Measurements from ENCODE around the gene CHAF1B. TPM values are rescaled to one million over a fixed set of nuclear protein-coding genes. Genes with fewer than 3 reads are reported as not detected.
"Not testable (repeated sequence)": the region's sequence is repeated elsewhere in the genome, so short reads cannot be mapped to it uniquely, and the experiment has no call there.

CHAF1B gene
- polyA plus RNA-seq (2013, experiment 1 of 2): 10.9 TPM
- polyA plus RNA-seq (2013, experiment 2 of 2): 13.3 TPM

GRCh38 chr21:36385233-36386030, at the start of gene CHAF1B:
CHAF1B (plus strand) TSS chr21:36385392; CDS start chr21:36386137, 745 bp downstream.
- Histone ChIP-seq H3K9me3 (ENCODE audit: insufficient read depth, low read depth, low read length) (no peaks in the 10 kb centered on the region), H3K4me3 (ENCODE audit: low read length) (peak within 1 kb of the TSS; percentile 64), H3K9ac (ENCODE audit: low read depth, low read length) (peak within 1 kb of the TSS; percentile 90), H3K4me1 (ENCODE audit: insufficient read depth, low read length) (peaks cover 8% of the 10 kb centered on the region; the same call in 1 of the 2 replicates), H3K27ac (ENCODE audit: low read depth, low read length) (peak within 1 kb of the TSS; percentile 72; the same call in 1 of the 2 replicates), H3K27me3 (ENCODE audit: insufficient read depth, low read length) (no peaks in the 10 kb centered on the region), H3K36me3 (ENCODE audit: insufficient read depth, low read length) (peaks cover 12% of the 10 kb centered on the region; the same call in 1 of the 2 replicates)
- WGBS: 2% methylated on average over 77 of the region's 77 CpGs

DNA sequence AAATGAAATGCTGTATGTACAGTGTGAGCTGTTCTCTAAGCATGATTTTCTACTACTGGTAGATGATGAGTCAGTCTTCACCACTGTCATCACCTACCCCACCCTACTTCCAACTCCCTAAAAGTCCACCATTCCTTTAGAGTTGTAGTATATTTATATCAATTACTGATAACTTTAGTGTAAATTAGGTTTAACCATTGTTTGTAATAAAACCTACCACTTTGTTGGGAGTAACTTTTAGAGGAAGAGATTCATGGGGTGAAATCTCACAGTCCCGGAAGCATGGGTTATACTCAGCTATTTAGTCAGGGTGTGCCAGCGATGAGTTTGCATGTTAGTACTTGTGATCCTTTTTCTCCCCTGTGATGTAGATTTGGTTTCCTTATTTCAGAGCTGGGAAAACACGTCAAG, 48.1 kb upstream of the CHAF1B start:
- Histone ChIP-seq H3K4me1 (ENCODE audit: insufficient read depth, low read length) (no peaks in the 10 kb centered on the region), H3K4me3 (ENCODE audit: low read length) (no peak overlapping the region), H3K36me3 (ENCODE audit: insufficient read depth, low read length) (peaks cover 78% of the 10 kb centered on the region), H3K9me3 (ENCODE audit: insufficient read depth, low read depth, low read length) (no peaks in the 10 kb centered on the region), H3K27me3 (ENCODE audit: insufficient read depth, low read length) (no peaks in the 10 kb centered on the region), H3K27ac (ENCODE audit: low read depth, low read length) (no peak overlapping the region), H3K9ac (ENCODE audit: low read depth, low read length) (no peak overlapping the region)
- 94% methylated on average over 2 of the region's 3 CpGs for WGBS

DNA sequence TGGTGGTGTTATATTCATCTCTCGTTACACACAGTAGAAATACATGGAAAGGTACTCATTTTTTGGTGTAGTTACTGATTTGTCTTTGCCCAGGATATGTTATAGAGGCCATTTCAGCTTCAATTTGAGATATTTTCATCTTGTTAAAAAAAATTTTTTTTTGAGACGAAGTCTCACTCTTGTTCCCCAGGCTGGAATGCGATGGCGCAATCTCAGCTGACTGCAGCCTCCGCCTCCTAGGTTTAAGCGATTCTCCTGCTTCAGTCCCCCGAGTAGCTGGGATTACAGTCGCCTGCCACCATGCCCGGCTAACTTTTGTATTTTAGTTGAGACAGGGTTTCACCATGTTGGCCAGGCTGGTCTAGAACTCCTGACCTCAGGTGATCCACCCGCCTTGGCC, 46.2 kb upstream of the CHAF1B start:
- H3K27me3 ChIP-seq (ENCODE audit: insufficient read depth, low read length): no peaks in the 10 kb centered on the region
- no peaks in the 10 kb centered on the region for H3K9me3 ChIP-seq (ENCODE audit: insufficient read depth, low read depth, low read length)
- H3K4me3 ChIP-seq (ENCODE audit: low read length): no peak overlapping the region
- peaks cover 90% of the 10 kb centered on the region for H3K36me3 ChIP-seq (ENCODE audit: insufficient read depth, low read length)
- no peak overlapping the region for H3K9ac ChIP-seq (ENCODE audit: low read depth, low read length)
- 97% methylated on average over 10 of the region's 10 CpGs for WGBS
- no peaks in the 10 kb centered on the region for H3K4me1 ChIP-seq (ENCODE audit: insufficient read depth, low read length)
- H3K27ac ChIP-seq (ENCODE audit: low read depth, low read length): no peak overlapping the region

DNA sequence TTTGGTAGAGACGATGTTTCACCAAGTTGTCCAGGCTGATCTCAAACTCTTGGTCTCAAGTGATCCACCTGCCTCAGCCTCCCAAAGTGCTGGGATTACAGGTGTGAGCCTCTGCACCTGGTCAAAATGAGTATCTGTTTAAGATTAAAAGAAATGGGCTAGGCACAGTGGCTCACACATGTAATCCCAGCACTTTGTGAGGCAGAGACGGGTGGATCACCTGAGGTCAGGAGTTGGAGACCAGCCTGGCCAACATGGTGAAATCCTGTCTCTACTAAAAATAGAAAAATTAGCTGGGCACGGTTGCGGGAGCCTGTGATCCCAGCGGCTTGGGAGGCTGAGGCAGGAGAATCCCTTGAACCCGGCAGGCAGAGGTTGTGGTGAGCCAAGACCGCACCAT, 42.6 kb upstream of the CHAF1B start:
- H3K27me3 ChIP-seq (ENCODE audit: insufficient read depth, low read length); H3K9ac ChIP-seq (ENCODE audit: low read depth, low read length); H3K9me3 ChIP-seq (ENCODE audit: insufficient read depth, low read depth, low read length); H3K4me3 ChIP-seq (ENCODE audit: low read length); H3K27ac ChIP-seq (ENCODE audit: low read depth, low read length); H3K4me1 ChIP-seq (ENCODE audit: insufficient read depth, low read length): not testable (repeated sequence)
- 92% methylated on average over 7 of the region's 7 CpGs for WGBS
- H3K36me3 ChIP-seq (ENCODE audit: insufficient read depth, low read length): peaks cover 95% of the 10 kb centered on the region

DNA sequence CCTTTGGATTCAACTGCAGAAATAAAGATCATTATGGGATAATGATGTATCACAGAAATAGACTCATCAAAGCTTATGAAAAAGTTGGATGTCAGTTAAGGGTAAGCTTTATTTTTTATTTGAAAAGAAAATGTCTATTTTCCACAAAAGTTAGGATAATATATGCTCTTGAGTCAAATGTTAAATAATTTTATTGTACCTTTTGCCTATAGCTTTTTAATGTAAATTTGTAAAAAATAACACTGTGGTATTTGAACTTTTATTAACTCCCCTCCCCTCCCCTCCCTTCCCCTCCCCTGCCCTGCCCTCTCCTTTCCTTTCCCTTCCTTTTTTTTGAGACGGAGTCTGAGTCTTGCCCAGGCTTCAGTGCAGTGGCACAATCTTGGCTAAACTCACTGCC, 40.3 kb upstream of the CHAF1B start:
- H3K36me3 ChIP-seq (ENCODE audit: insufficient read depth, low read length): peaks cover 95% of the 10 kb centered on the region
- no peaks in the 10 kb centered on the region for H3K4me1 ChIP-seq (ENCODE audit: insufficient read depth, low read length)
- no peaks in the 10 kb centered on the region for H3K9me3 ChIP-seq (ENCODE audit: insufficient read depth, low read depth, low read length)
- no peak overlapping the region for H3K4me3 ChIP-seq (ENCODE audit: low read length)
- no peaks in the 10 kb centered on the region for H3K27me3 ChIP-seq (ENCODE audit: insufficient read depth, low read length)
- 93% methylated on average over 1 of the region's 1 CpG for WGBS
- no peak overlapping the region for H3K27ac ChIP-seq (ENCODE audit: low read depth, low read length)
- no peak overlapping the region for H3K9ac ChIP-seq (ENCODE audit: low read depth, low read length)

DNA sequence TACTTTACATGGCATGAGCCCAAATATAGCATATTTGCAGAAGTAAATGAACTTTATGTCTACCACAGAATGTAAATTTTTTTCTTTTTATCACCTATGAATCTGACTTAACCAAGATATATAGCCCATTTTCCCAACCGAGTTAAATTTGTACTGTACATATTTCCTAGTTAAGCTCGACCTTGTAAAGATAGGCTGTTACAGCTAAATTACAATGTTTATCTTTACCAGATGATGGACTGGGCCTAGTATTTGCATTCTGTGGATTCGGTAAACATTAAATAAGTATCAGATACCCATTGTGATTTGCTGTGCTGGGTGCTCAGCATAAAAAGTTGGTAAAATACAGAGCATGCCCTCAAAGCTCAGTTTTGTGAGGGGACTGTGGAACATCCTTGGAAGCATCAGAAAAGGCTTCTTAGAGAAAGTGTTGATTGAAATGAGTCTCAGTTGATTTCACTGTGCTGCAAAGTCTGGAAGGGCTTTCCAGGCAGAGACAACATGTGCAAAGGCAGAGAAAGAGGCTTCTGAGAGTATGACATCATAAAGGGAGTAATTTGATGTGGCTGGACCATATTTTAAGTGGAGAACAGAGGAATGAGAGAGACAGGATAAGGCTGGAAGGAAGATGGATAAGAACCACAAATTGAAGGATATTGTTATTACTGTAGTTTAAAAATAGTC, 37.8 kb upstream of the CHAF1B start:
- H3K4me3 ChIP-seq (ENCODE audit: low read length): no peak overlapping the region
- H3K27me3 ChIP-seq (ENCODE audit: insufficient read depth, low read length): no peaks in the 10 kb centered on the region
- peaks cover 96% of the 10 kb centered on the region for H3K36me3 ChIP-seq (ENCODE audit: insufficient read depth, low read length)
- no peak overlapping the region for H3K27ac ChIP-seq (ENCODE audit: low read depth, low read length)
- 94% methylated on average over 3 of the region's 3 CpGs for WGBS
- no peaks in the 10 kb centered on the region for H3K4me1 ChIP-seq (ENCODE audit: insufficient read depth, low read length)
- no peak overlapping the region for H3K9ac ChIP-seq (ENCODE audit: low read depth, low read length)
- no peaks in the 10 kb centered on the region for H3K9me3 ChIP-seq (ENCODE audit: insufficient read depth, low read depth, low read length)

DNA sequence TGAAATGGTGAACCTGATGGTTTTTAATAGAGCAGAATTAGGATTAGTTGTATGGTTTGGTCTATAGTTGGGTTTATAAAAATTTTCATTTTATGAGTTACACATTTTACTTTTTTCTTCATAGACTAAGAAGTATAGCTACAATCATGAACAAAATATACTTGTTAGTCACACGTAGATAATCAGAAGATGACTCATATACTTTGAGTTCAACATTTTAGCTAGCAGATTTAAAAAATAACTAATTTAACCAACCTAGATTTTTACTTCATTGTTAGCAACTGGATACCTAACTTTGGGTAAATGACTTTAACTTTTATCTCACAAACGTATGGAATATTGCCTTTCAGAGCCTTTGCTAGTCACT, 37.2 kb upstream of the CHAF1B start:
- H3K9ac ChIP-seq (ENCODE audit: low read depth, low read length): no peak overlapping the region
- no peaks in the 10 kb centered on the region for H3K9me3 ChIP-seq (ENCODE audit: insufficient read depth, low read depth, low read length)
- 100% methylated on average over 2 of the region's 2 CpGs for WGBS
- peaks cover 96% of the 10 kb centered on the region for H3K36me3 ChIP-seq (ENCODE audit: insufficient read depth, low read length)
- H3K27me3 ChIP-seq (ENCODE audit: insufficient read depth, low read length): no peaks in the 10 kb centered on the region
- no peaks in the 10 kb centered on the region for H3K4me1 ChIP-seq (ENCODE audit: insufficient read depth, low read length)
- H3K4me3 ChIP-seq (ENCODE audit: low read length): no peak overlapping the region
- no peak overlapping the region for H3K27ac ChIP-seq (ENCODE audit: low read depth, low read length)

- H3K9me3 ChIP-seq (ENCODE audit: insufficient read depth, low read depth, low read length): no peaks in the 10 kb centered on the region
- H3K4me3 ChIP-seq (ENCODE audit: low read length): no peak overlapping the region
- no peak overlapping the region for H3K9ac ChIP-seq (ENCODE audit: low read depth, low read length)
- H3K36me3 ChIP-seq (ENCODE audit: insufficient read depth, low read length): peaks cover 88% of the 10 kb centered on the region
- no CpG with 5 or more reads among the region's 2 CpGs for WGBS
- H3K27me3 ChIP-seq (ENCODE audit: insufficient read depth, low read length): no peaks in the 10 kb centered on the region
- no peak overlapping the region for H3K27ac ChIP-seq (ENCODE audit: low read depth, low read length)
- H3K4me1 ChIP-seq (ENCODE audit: insufficient read depth, low read length): no peaks in the 10 kb centered on the region
These were observed 35.9 kb upstream of the CHAF1B start for GRCh38 chr21:36349315-36349714.

GRCh38 chr21:36350282-36350910, 34.8 kb upstream of the CHAF1B start:
- H3K4me3 ChIP-seq (ENCODE audit: low read length): no peak overlapping the region
- WGBS: 93% methylated on average over 10 of the region's 11 CpGs
- H3K9ac ChIP-seq (ENCODE audit: low read depth, low read length): no peak overlapping the region
- no peaks in the 10 kb centered on the region for H3K4me1 ChIP-seq (ENCODE audit: insufficient read depth, low read length)
- no peak overlapping the region for H3K27ac ChIP-seq (ENCODE audit: low read depth, low read length)
- H3K27me3 ChIP-seq (ENCODE audit: insufficient read depth, low read length): no peaks in the 10 kb centered on the region
- H3K9me3 ChIP-seq (ENCODE audit: insufficient read depth, low read depth, low read length): no peaks in the 10 kb centered on the region
- H3K36me3 ChIP-seq (ENCODE audit: insufficient read depth, low read length): peaks cover 89% of the 10 kb centered on the region

DNA sequence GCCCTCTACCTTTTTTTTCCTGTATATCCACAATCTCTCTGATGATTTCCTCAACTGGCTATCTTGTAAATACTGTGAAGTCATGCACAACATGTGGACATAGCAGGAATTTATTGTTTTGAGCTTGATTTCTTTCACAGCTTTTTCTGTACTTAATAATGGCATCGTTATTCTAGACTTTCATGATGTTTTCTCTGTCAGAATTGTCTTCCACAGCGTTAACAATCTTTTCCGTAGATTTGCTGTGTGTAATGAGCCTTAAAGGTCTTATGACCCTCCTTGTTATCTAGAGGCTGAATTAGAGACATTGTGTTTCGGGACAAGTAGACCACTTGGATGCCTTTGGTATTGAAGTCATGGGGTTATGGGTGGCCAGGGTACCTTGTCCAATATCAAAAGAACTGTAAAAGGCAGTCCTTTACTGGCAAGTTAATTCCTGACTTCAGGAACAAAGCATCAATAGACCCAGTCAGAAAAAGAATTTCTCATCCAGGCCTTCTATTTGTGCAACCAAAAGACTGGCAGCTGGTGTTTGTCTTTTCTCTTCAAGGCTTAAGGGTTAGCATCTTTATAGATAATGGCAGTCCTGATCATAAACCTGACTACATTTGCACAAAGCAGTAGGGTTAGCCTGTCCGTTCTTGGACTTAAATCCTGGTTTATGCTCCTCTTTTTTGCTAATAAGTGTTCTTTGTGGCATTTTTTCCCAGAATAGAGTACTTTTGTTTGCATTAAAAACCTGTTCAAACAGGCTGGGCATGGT, 30.1 kb upstream of the CHAF1B start:
- H3K36me3 ChIP-seq (ENCODE audit: insufficient read depth, low read length): peaks cover 87% of the 10 kb centered on the region
- no peak overlapping the region for H3K27ac ChIP-seq (ENCODE audit: low read depth, low read length)
- no peaks in the 10 kb centered on the region for H3K9me3 ChIP-seq (ENCODE audit: insufficient read depth, low read depth, low read length)
- H3K9ac ChIP-seq (ENCODE audit: low read depth, low read length): no peak overlapping the region
- no peaks in the 10 kb centered on the region for H3K4me1 ChIP-seq (ENCODE audit: insufficient read depth, low read length)
- no peak overlapping the region for H3K4me3 ChIP-seq (ENCODE audit: low read length)
- WGBS: 94% methylated on average over 5 of the region's 5 CpGs
- H3K27me3 ChIP-seq (ENCODE audit: insufficient read depth, low read length): no peaks in the 10 kb centered on the region

Data from HUES64 (cell line).